BE2C (cell line): ENCODE results near the gene PAPSS2.

ENCODE experiments used
- DNase-seq: peaks from one replicate; pipeline ENCODE4 v3.0.0-alpha.2; 2020
- H3K27me3 ChIP-seq: fragments of 250-450 bp; sonication (Bioruptor Pico); 2 replicates; pipeline ENCODE4 v1.5.1; 2020; ENCODE audit warnings: mild to moderate bottlenecking
- H3K36me3 ChIP-seq: fragments of 250-450 bp; sonication (Bioruptor Pico); 2 replicates; pipeline ENCODE4 v1.5.1; 2020; ENCODE audit warnings: mild to moderate bottlenecking
- H3K4me1 ChIP-seq: fragments of 250-450 bp; sonication (Bioruptor Pico); 2 replicates; pipeline ENCODE4 v1.5.1; 2020
- H3K4me3 ChIP-seq: 2 replicates; pipeline ENCODE4 v1.5.1; 2011; ENCODE audit warnings: low read depth, low read length
- H3K9me3 ChIP-seq: fragments of 250-450 bp; sonication (Bioruptor Pico); 2 replicates; pipeline ENCODE4 v1.5.1; 2020
- CTCF ChIP-seq: IDR thresholded peaks from 2 replicates; pipeline ENCODE4 v1.5.1; 2012; ENCODE audit warnings: mild to moderate bottlenecking, low read depth, low read length

The PAPSS2 gene

GRCh38 chr10:87765666-87766376, 106.1 kb downstream of the PAPSS2 start:
- H3K9me3 ChIP-seq, result no peaks in the 10 kb centered on the region
- peaks cover 29% of the 10 kb centered on the region for H3K36me3 ChIP-seq
- H3K4me3 ChIP-seq, result no peak overlapping the region
- no peaks in the 10 kb centered on the region for H3K4me1 ChIP-seq
- no peak for DNase-seq
- TF ChIP-seq CTCF, result no peak
- H3K27me3 ChIP-seq, result no peaks in the 10 kb centered on the region

GRCh38 chr10:87767253-87767652, 107.6 kb downstream of the PAPSS2 start:
- no peak for DNase-seq
- peaks cover 30% of the 10 kb centered on the region for H3K36me3 ChIP-seq

DNA sequence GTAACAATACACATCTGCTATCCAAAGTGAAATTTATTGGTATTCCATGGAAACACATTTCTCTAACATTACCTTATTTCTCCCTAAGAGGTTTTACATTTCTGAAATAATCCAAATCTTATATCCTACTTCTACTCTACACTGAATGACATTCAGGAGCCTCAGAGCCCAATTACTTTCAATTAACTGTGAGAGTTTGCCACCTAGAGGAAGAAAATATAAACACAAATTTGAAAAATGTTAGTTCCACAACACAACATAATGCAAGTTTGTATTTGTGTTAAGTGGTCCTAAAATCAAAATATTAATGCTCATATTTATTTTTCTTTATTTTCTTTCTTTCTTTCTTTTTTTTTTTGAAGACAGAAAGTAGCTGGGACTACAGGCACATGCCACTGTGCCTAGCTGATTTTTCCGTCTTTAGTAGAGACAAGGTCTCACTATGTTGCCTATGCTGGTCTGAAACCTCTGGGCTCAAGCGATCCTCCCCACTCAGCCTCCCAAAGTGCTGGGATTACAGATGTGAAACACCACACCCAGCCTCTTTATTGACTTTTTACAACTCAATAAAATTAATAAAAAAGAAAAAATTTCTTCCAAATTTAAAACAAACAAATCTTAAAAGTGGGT, 112.3 kb downstream of the PAPSS2 start:
- H3K9me3 ChIP-seq, result no peaks in the 10 kb centered on the region
- TF ChIP-seq CTCF, result peak; percentile 45
- H3K36me3 ChIP-seq, result peaks cover 39% of the 10 kb centered on the region
- H3K4me3 ChIP-seq, result no peak overlapping the region
- no peak for DNase-seq
- no peaks in the 10 kb centered on the region for H3K4me1 ChIP-seq
- no peaks in the 10 kb centered on the region for H3K27me3 ChIP-seq

More at GRCh38 chr10:87767253-87767652, 107.6 kb downstream of the PAPSS2 start:
- Histone ChIP-seq H3K9me3 (no peaks in the 10 kb centered on the region), H3K27me3 (no peaks in the 10 kb centered on the region), H3K4me3 (no peak overlapping the region), H3K4me1 (no peaks in the 10 kb centered on the region)
- no peak for TF ChIP-seq CTCF

GRCh38 chr10:87775766-87776165, 116.1 kb downstream of the PAPSS2 start:
- Histone ChIP-seq H3K4me3 (no peak overlapping the region), H3K4me1 (no peaks in the 10 kb centered on the region), H3K36me3 (peaks cover 27% of the 10 kb centered on the region), H3K27me3 (no peaks in the 10 kb centered on the region), H3K9me3 (no peaks in the 10 kb centered on the region)
- DNase-seq, result no peak
- no peak for TF ChIP-seq CTCF

DNA sequence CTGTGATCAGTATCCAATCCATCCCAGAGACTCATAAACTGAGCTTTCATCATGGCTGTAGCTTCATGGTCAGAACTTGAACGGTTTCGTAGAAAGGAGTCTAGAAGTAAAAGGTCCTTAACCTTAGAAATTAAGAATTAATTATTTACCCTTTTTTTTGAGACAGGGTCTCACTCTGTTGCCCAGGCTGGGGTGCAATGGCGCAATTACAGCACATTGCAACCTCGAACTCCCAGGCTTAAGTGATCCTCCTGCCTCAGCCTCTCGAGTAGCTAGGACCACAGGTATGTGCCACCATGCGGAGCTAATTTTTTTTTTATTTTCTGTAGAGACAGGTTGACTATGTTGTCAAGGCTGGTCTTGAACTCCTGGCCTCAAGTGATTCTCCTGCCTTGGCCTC, 116.7 kb downstream of the PAPSS2 start:
- H3K36me3 ChIP-seq, result peaks cover 25% of the 10 kb centered on the region
- no peak overlapping the region for H3K4me3 ChIP-seq
- DNase-seq, result no peak
- TF ChIP-seq CTCF, result no peak
- no peaks in the 10 kb centered on the region for H3K4me1 ChIP-seq
- H3K9me3 ChIP-seq, result no peaks in the 10 kb centered on the region
- no peaks in the 10 kb centered on the region for H3K27me3 ChIP-seq

GRCh38 chr10:87781545-87781944, 121.9 kb downstream of the PAPSS2 start:
- TF ChIP-seq CTCF, result no peak
- peaks cover 28% of the 10 kb centered on the region for H3K36me3 ChIP-seq
- DNase-seq, result no peak

More at GRCh38 chr10:87781545-87781944, 121.9 kb downstream of the PAPSS2 start:
- Histone ChIP-seq H3K4me3 (no peak overlapping the region), H3K4me1 (no peaks in the 10 kb centered on the region), H3K27me3 (no peaks in the 10 kb centered on the region), H3K9me3 (no peaks in the 10 kb centered on the region)
